DND-41 (cell line): ENCODE results near the gene PHRF1.

Source experiments
- ATAC-seq: fragments of 200-7000 bp; cut with Tn5 transposase; 3 replicates; pipeline ENCODE4 v1.9.1; 2021; ENCODE audit warnings: low read depth; ENCODE audit not compliant: insufficient read depth
- DNase-seq: peaks from one replicate; pipeline ENCODE4 v3.0.0-alpha.2; 2020
- H2AFZ ChIP-seq: 2 replicates; pipeline ENCODE4 v1.6.0; 2012; ENCODE audit warnings: low read depth, low read length
- H3K27ac ChIP-seq: 2 replicates; pipeline ENCODE4 v1.5.1; 2012; ENCODE audit warnings: low read length, inconsistent platforms
- H3K27me3 ChIP-seq: fragments of 200-600 bp; sonication (generic); 2 replicates; pipeline ENCODE4 v1.6.0; 2012; ENCODE audit warnings: low read length, mild to moderate bottlenecking, inconsistent platforms; ENCODE audit not compliant: insufficient read depth, poor library complexity
- H3K36me3 ChIP-seq: 2 replicates; pipeline ENCODE4 v1.5.1; 2012; ENCODE audit warnings: low read length, inconsistent platforms; ENCODE audit not compliant: insufficient read depth
- H3K4me1 ChIP-seq: 2 replicates; pipeline ENCODE4 v1.5.1; 2012; ENCODE audit warnings: mild to moderate bottlenecking, low read length; ENCODE audit not compliant: insufficient read depth
- H3K4me2 ChIP-seq: 2 replicates; pipeline ENCODE4 v1.6.0; 2012; ENCODE audit warnings: mild to moderate bottlenecking, moderate library complexity, low read length, inconsistent platforms; ENCODE audit not compliant: insufficient read depth
- H3K4me3 ChIP-seq, 2 experiments: fragments of 200-600 bp in 1 of 2; shearing (Covaris generic) in 1 of 2; 2 replicates each; pipeline ENCODE4 v1.5.1; 2012 to 2016; ENCODE audit warnings: inconsistent platforms in 2 of 2, low read length in 2 of 2, mild to moderate bottlenecking in 2 of 2, low read depth in 1 of 2, moderate library complexity in 1 of 2
- H3K79me2 ChIP-seq: 2 replicates; pipeline ENCODE4 v1.6.0; 2012; ENCODE audit warnings: low read length, inconsistent platforms; ENCODE audit not compliant: insufficient read depth
- H3K9ac ChIP-seq: 2 replicates; pipeline ENCODE4 v1.6.0; 2012; ENCODE audit warnings: low read depth, mild to moderate bottlenecking, inconsistent platforms, low read length, moderate library complexity
- H3K9me3 ChIP-seq: 2 replicates; pipeline ENCODE4 v1.5.1; 2012; ENCODE audit warnings: low read length, moderate library complexity, mild to moderate bottlenecking, inconsistent platforms; ENCODE audit not compliant: insufficient read depth, severe bottlenecking
- H4K20me1 ChIP-seq: 2 replicates; pipeline ENCODE4 v1.6.0; 2012; ENCODE audit warnings: low read length; ENCODE audit not compliant: insufficient read depth
- EZH2 ChIP-seq: IDR thresholded peaks from 3 replicates; pipeline ENCODE4 v1.6.1; 2012; ENCODE audit warnings: borderline replicate concordance, low read depth, mild to moderate bottlenecking, moderate library complexity, low read length, inconsistent platforms; ENCODE audit not compliant: severe bottlenecking
- TF ChIP-seq, protein P1 (sequence below): IDR thresholded peaks from 2 replicates; pipeline ENCODE4 v1.5.1; 2012; ENCODE audit warnings: borderline replicate concordance, low read length, moderate library complexity, mild to moderate bottlenecking; ENCODE audit not compliant: poor library complexity, severe bottlenecking; ENCODE audit errors: extremely low read depth

Gene PHRF1

DNA sequence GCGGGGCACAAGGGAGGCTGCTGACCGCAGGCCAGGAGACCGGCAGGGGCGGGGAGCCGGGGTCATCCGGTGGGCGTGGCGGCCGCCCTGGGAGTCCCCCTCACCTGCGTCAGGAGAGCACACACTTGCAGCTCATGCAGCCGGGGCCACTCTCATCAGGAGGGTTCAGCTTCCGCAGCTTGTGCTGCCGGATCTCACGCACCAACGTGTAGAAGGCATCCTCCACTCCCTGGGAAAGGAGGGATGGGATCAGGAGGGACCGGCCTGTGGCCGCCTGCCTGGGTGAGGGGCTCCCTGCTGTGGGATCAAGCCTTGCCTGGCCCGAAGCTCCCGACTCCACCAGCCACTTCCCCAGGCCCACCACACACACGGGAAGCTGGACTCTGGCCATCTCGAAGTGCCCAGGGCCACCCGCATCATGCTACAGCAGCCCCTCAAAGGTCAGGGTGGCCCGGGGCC lies 43.7 kb upstream of the PHRF1 start:
- H3K9me3 ChIP-seq = no peaks in the 10 kb centered on the region
- H4K20me1 ChIP-seq = peaks cover 36% of the 10 kb centered on the region
- H3K4me3 ChIP-seq = no peak overlapping the region
- no peaks in the 10 kb centered on the region for H3K27me3 ChIP-seq
- peaks cover 18% of the 10 kb centered on the region for H3K79me2 ChIP-seq
- peaks cover 37% of the 10 kb centered on the region for H3K4me1 ChIP-seq
- TF ChIP-seq EZH2 = no peak
- TF ChIP-seq, protein P1, sequence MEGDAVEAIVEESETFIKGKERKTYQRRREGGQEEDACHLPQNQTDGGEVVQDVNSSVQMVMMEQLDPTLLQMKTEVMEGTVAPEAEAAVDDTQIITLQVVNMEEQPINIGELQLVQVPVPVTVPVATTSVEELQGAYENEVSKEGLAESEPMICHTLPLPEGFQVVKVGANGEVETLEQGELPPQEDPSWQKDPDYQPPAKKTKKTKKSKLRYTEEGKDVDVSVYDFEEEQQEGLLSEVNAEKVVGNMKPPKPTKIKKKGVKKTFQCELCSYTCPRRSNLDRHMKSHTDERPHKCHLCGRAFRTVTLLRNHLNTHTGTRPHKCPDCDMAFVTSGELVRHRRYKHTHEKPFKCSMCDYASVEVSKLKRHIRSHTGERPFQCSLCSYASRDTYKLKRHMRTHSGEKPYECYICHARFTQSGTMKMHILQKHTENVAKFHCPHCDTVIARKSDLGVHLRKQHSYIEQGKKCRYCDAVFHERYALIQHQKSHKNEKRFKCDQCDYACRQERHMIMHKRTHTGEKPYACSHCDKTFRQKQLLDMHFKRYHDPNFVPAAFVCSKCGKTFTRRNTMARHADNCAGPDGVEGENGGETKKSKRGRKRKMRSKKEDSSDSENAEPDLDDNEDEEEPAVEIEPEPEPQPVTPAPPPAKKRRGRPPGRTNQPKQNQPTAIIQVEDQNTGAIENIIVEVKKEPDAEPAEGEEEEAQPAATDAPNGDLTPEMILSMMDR = no peak
- H2AFZ ChIP-seq = no peak overlapping the region
- peaks cover 35% of the 10 kb centered on the region for H3K36me3 ChIP-seq
- H3K9ac ChIP-seq = no peak overlapping the region
- ATAC-seq = no peak
- no peak overlapping the region for H3K4me2 ChIP-seq
- no peak overlapping the region for H3K27ac ChIP-seq
- no peak for DNase-seq

DNA sequence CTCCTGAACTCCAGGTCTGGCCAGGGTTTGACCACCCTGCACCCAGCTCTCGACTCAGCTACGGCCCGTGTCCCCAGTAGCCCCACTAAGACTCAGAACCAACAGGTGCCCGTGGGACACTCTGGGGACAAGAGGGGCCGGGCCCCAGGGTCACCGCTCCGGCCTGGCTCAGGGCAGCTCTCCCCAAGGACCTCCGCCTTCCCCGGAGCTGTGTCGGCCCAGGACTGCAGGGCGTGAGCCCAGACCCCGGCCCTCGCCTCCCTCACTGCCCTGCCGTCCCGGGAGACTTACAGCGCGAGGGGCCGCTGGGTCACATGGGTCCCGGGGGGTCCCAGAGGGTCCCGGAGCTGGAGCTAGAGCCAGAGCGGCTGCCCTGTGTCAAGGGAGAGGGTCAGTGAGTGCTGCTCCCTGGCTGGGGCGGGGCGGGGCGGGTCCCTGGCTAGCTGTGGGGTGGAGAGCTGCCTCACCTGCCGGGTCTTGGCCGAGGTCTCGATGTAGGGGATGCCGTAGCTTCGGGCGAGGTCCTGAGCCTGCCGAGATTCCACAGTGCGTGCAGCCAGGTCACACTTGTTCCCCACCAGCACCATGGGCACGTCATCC lies 43.2 kb upstream of the PHRF1 start:
- H3K27ac ChIP-seq = no peak overlapping the region

DNA sequence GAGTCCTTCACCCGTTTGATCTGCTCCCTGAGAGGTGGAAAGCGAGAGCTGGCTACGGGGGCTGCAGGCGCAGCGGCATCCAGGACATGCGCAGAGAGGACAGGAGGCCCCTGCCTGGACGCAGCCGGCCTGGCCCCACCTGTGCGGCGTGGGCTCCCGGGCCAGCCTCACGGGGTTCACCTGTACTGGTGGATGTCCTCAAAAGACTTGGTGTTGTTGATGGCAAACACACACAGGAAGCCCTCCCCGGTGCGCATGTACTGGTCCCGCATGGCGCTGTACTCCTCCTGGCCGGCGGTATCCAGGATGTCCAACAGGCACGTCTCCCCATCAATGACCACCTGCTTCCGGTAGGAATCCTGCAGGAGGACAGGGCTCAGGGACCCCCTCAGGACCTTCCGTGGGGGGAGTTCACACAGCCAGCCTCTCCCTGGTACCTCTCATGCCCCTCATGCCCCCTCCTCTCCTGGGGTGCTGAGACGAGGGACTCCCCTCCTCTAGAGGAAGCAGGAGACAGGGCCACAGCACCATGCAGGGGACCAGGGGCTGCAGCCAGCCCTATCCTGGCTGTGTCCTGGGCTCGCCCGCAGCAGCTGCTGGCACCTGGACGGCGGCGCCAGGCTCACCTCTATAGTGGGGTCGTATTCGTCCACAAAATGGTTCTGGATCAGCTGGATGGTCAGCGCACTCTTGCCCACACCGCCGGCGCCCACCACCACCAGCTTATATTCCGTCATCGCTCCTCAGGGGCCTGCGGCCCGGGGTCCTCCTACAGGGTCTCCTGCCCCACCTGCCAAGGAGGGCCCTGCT lies 42.5 kb upstream of the PHRF1 start:
- H4K20me1 ChIP-seq = peaks cover 36% of the 10 kb centered on the region
- H3K9me3 ChIP-seq = no peaks in the 10 kb centered on the region
- DNase-seq (no peak), ATAC-seq (no peak)
- peak overlapping the region; percentile 96 to 98; a peak in 3 of 4 replicates for H3K4me3 ChIP-seq
- H3K27ac ChIP-seq = no peak overlapping the region
- peaks cover 18% of the 10 kb centered on the region for H3K79me2 ChIP-seq
- H3K4me1 ChIP-seq = peaks cover 41% of the 10 kb centered on the region
- H2AFZ ChIP-seq = no peak overlapping the region
- H3K36me3 ChIP-seq = peaks cover 35% of the 10 kb centered on the region
- TF ChIP-seq, protein P1 = no peak
- TF ChIP-seq EZH2 = no peak
- H3K9ac ChIP-seq = peak overlapping the region; percentile 88
- no peaks in the 10 kb centered on the region for H3K27me3 ChIP-seq
- peak overlapping the region; percentile 98 for H3K4me2 ChIP-seq

More for the DNA sequence above, 43.2 kb upstream of the PHRF1 start:
- Histone ChIP-seq H3K27me3 (no peaks in the 10 kb centered on the region), H3K4me2 (peak overlapping the region; percentile 98), H3K4me1 (peaks cover 41% of the 10 kb centered on the region), H3K4me3 (no peak overlapping the region; a peak in 1 of 4 replicates), H3K79me2 (peaks cover 18% of the 10 kb centered on the region), H3K9ac (no peak overlapping the region; the same call in 1 of the 2 replicates), H4K20me1 (peaks cover 36% of the 10 kb centered on the region), H3K36me3 (peaks cover 35% of the 10 kb centered on the region), H3K9me3 (no peaks in the 10 kb centered on the region), H2AFZ (no peak overlapping the region)
- DNase-seq (no peak), ATAC-seq (no peak)
- TF ChIP-seq, protein P1 = no peak
- TF ChIP-seq EZH2 = no peak
